Kidney (tissue), 14 donors: ENCODE measurements around the gene MSRB3. TPM values are rescaled to one million over a fixed set of nuclear protein-coding genes. Genes with fewer than 3 reads are reported as not detected.

Experiments used
- DNase-seq, 5 donors: peaks; one replicate each; pipeline ENCODE4 v3.0.0-alpha.2; 2013 to 2020
- FAIRE-seq: peaks from 2 replicates; lab custom pipeline; 2012; peaks lifted over from hg19 to GRCh38; lab: Jason Lieb, UNC
- H3K27ac ChIP-seq, 2 donors: one replicate each; pipeline ENCODE4 v1.7.0; 2013; ENCODE audit warnings: low read depth in 2 of 2, low read length in 2 of 2, inconsistent platforms in 1 of 2
- H3K27me3 ChIP-seq: one replicate; pipeline ENCODE4 v1.7.1; 2013; ENCODE audit warnings: low read length, inconsistent platforms; ENCODE audit not compliant: control insufficient read depth, insufficient read depth
- H3K36me3 ChIP-seq, 3 donors: one replicate each; pipeline versions ENCODE4 v1.7.0 to v1.7.1; 2013; ENCODE audit warnings: low read length in 3 of 3, control low read depth in 1 of 3, inconsistent platforms in 1 of 3; ENCODE audit not compliant: insufficient read depth in 3 of 3, control insufficient read depth in 2 of 3
- H3K4me1 ChIP-seq, 3 donors: one replicate each; pipeline versions ENCODE4 v1.7.0 to v1.7.1; 2013; ENCODE audit warnings: low read length in 3 of 3, inconsistent platforms in 1 of 3, low read depth in 1 of 3; ENCODE audit not compliant: control insufficient read depth in 2 of 3, insufficient read depth in 2 of 3
- H3K4me3 ChIP-seq, 3 donors: one replicate each; pipeline versions ENCODE4 v1.7.0 to v1.8.1; 2013; ENCODE audit warnings: low read length in 3 of 3, control low read depth in 1 of 3, inconsistent platforms in 1 of 3
- H3K9ac ChIP-seq, 3 donors: one replicate each; pipeline versions ENCODE4 v1.7.0 to v1.7.1; 2013; ENCODE audit warnings: low read length in 3 of 3, control low read depth in 1 of 3, inconsistent platforms in 1 of 3
- H3K9me3 ChIP-seq, 3 donors: one replicate each; pipeline versions ENCODE4 v1.7.0 to v1.7.1; 2013; ENCODE audit warnings: low read length in 3 of 3, control low read depth in 1 of 3, inconsistent platforms in 1 of 3; ENCODE audit not compliant: control insufficient read depth in 2 of 3, insufficient read depth in 1 of 3
- CTCF ChIP-seq: IDR thresholded peaks from 3 replicates; pipeline ENCODE4 v1.5.1; 2012; ENCODE audit warnings: mild to moderate bottlenecking, moderate library complexity, borderline replicate concordance; ENCODE audit not compliant: insufficient read depth; ENCODE audit errors: extremely low read depth
- intact Hi-C: fragments of 100-400 bp; cut with DNase I; formaldehyde crosslinking; loops from one replicate; pipeline ENCODE4 v1.11.1; 2022
- polyA plus RNA-seq: library from polyadenylated mRNA; stranded (reverse); fragments of 350-450 nt; fragmentation: Illumina TruSeq; extraction: RNeasy Lipid Tissue Mini Kit (QIAGEN cat#74804); gene quantifications from one replicate; pipeline ENCODE4 v1.2.3, GENCODE V29; 2014; ENCODE audit warnings: low read depth, low replicate concordance; ENCODE audit not compliant: insufficient read depth
- total RNA-seq: library from RNA; stranded (reverse); fragmentation: NEBNext Ultra II Directional; extraction: Animal tissue kit (Norgen Biotek cat#: 25700); gene quantifications from one replicate; pipeline ENCODE4 v1.2.1, GENCODE V29; 2021
- donor health status: control.
- donor health status: control.
- donor health status: control.
- donor health status: control.
- donor health status: control.
- donor health status: DM: yes; HTN: yes; CAD: no.
- donor health status: Normal renal cell carcinoma (clear cell type).

Gene MSRB3
- total and polyA plus RNA-seq, 2 donors from 2014 or later: 10.3 to 35.9 TPM

GRCh38 chr12:65362234-65363031 lies 84.0 kb downstream of the MSRB3 start:
- H3K27ac ChIP-seq: no peak overlapping the region
- DNase-seq (no peak), FAIRE-seq (no peak)
- H3K9ac ChIP-seq: no peak overlapping the region
- H3K27me3 ChIP-seq: no peaks in the 10 kb centered on the region
- no peaks in the 10 kb centered on the region for H3K9me3 ChIP-seq
- no peak overlapping the region for H3K4me3 ChIP-seq
- no peak for TF ChIP-seq CTCF
- H3K4me1 ChIP-seq: no peaks in the 10 kb centered on the region
- intact Hi-C loops: no loop called here
- no peaks in the 10 kb centered on the region for H3K36me3 ChIP-seq

GRCh38 chr12:65364046-65364445 lies 85.6 kb downstream of the MSRB3 start:
- Histone ChIP-seq H3K9me3 (no peaks in the 10 kb centered on the region), H3K4me3 (no peak overlapping the region), H3K27me3 (no peaks in the 10 kb centered on the region), H3K9ac (no peak overlapping the region), H3K4me1 (no peaks in the 10 kb centered on the region), H3K27ac (no peak overlapping the region), H3K36me3 (no peaks in the 10 kb centered on the region)
- TF ChIP-seq CTCF: no peak
- intact Hi-C loops: no loop called here
- DNase-seq: no peak
- no peak for FAIRE-seq

GRCh38 chr12:65367396-65367795 lies 88.9 kb downstream of the MSRB3 start:
- no peak overlapping the region for H3K4me3 ChIP-seq
- no peak overlapping the region for H3K9ac ChIP-seq
- intact Hi-C loops: no loop called here
- TF ChIP-seq CTCF: no peak
- H3K4me1 ChIP-seq: no peaks in the 10 kb centered on the region
- FAIRE-seq: no peak
- H3K36me3 ChIP-seq: no peaks in the 10 kb centered on the region
- no peaks in the 10 kb centered on the region for H3K27me3 ChIP-seq
- H3K9me3 ChIP-seq: no peaks in the 10 kb centered on the region
- DNase-seq: no peak
- no peak overlapping the region for H3K27ac ChIP-seq
